Vagina (tissue), 2 donors: Measurements from ENCODE around the gene TEX50.

Experiments
- POLR2A ChIP-seq, 2 donors: fragments of 450-650 bp; IDR thresholded peaks; one replicate each; pipeline ENCODE4 v1.6.1; 2017; ENCODE audit warnings: antibody characterized with exemption in 2 of 2, mild to moderate bottlenecking in 2 of 2, moderate library complexity in 2 of 2
- POLR2AphosphoS5 ChIP-seq, 2 donors: sonication (generic); formaldehyde crosslinking; IDR thresholded peaks; one replicate each; pipeline ENCODE4 v1.9.0; 2017; ENCODE audit warnings: antibody characterized with exemption in 2 of 2, mild to moderate bottlenecking in 2 of 2, low read depth in 1 of 2; ENCODE audit not compliant: insufficient read depth in 1 of 2
- TF ChIP-seq, protein P1 (sequence below), 3 experiments: fragments of 450-650 bp in 2 of 3; fragments of 200-600 bp in 1 of 3; sonication (generic) in 1 of 3; IDR thresholded peaks; one replicate each; pipeline ENCODE4 v1.5.1; 2017 to 2019; ENCODE audit warnings: antibody characterized with exemption in 3 of 3, mild to moderate bottlenecking in 2 of 3, moderate library complexity in 2 of 3

DNA sequence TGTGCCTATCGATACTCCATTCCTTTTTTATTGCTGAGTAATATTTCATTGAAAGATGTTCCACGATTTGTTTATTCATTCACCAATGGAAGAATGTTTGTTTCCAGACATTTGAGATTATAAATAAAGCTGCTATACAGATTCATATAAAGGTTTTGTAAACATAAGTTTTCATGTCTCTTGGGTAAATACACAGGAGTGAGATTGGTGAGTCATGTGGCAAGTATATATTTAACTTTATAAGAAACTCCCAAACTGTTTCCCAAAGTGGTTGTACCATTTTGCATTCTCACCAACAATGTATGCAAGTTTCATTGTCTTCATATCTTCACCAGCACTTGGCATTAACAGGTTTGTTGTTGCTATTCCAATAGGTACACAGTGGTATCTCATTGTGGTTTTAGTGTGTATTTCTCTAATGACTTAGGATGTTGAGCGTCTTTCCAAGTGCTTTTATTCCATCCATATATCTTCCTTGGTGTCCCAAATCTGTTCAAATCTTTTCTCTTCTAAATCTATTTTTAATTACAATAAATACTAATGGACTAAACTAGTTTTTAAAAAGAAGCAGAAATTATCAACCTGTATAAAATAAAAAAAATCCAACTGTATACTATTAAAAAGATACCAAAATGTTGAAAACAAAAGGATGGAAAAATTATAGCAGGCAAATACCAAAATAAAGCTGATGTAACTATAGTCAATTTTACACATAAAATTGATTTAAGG, 38.9 kb upstream of the TEX50 start:
- TF ChIP-seq POLR2AphosphoS5 (IDR thresholded peaks at IDR 0.05; ENCODE audit: insufficient read depth in 1 of 2, low read depth in 1 of 2) (no peak), POLR2A (IDR thresholded peaks at IDR 0.05) (no peak)
- TF ChIP-seq, protein P1, sequence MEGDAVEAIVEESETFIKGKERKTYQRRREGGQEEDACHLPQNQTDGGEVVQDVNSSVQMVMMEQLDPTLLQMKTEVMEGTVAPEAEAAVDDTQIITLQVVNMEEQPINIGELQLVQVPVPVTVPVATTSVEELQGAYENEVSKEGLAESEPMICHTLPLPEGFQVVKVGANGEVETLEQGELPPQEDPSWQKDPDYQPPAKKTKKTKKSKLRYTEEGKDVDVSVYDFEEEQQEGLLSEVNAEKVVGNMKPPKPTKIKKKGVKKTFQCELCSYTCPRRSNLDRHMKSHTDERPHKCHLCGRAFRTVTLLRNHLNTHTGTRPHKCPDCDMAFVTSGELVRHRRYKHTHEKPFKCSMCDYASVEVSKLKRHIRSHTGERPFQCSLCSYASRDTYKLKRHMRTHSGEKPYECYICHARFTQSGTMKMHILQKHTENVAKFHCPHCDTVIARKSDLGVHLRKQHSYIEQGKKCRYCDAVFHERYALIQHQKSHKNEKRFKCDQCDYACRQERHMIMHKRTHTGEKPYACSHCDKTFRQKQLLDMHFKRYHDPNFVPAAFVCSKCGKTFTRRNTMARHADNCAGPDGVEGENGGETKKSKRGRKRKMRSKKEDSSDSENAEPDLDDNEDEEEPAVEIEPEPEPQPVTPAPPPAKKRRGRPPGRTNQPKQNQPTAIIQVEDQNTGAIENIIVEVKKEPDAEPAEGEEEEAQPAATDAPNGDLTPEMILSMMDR (IDR thresholded peaks at IDR 0.05) = no peak
